Measurements from ENCODE around the gene RING1.

Gene RING1

DNA sequence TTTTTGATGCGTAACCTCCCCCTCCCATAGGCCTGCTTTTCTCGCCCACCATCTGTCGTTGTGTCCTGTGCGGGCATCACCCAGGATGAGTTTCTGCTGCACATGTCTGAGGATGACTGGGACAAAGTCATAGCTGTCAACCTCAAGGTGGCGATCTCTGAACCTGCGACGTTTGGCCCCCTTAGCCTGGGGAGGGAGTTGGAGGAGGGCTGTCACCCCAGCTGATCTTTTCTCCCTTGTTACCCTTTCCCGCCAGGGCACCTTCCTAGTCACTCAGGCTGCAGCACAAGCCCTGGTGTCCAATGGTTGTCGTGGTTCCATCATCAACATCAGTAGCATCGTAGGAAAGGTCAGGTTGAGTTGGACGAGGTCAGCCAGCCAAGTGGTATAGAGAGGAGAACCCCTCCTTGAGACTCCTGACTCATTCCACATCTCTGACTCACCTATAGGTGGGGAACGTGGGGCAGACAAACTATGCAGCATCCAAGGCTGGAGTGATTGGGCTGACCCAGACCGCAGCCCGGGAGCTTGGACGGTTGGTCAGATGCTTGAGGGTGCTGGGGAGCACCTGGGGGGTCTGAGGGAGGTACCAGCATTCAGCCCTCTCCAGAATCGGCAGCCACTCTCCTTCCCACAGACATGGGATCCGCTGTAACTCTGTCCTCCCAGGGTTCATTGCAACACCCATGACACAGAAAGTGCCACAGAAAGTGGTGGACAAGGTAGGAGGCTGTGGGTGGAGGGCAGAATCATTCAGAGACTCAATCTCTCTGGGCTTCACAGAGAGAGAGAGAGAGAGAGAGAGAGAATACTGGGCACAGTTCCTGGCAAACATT, 2.9 kb upstream of the RING1 start:
- no peak overlapping the region for H3K27ac ChIP-seq (ENCODE audit: low read length)
- H3K4me3 ChIP-seq (ENCODE audit: low read depth in 1 of 2, low read length in 2 of 2), result peak overlapping the region; percentile 72 to 93
- H3K9me3 ChIP-seq (ENCODE audit: control insufficient read depth in 1 of 2, low read length in 2 of 2), result no peaks in the 10 kb centered on the region
- H3K4me1 ChIP-seq (ENCODE audit: control insufficient read depth in 1 of 2, insufficient read depth in 2 of 2, low read length in 2 of 2), result peaks cover 21 to 50% of the 10 kb centered on the region in 2 donors
- H3K27me3 ChIP-seq (ENCODE audit: low read depth, low read length), result no peaks in the 10 kb centered on the region
- H3K36me3 ChIP-seq (ENCODE audit: control insufficient read depth in 1 of 2, insufficient read depth in 2 of 2, low read length in 2 of 2), result peaks cover 34 to 39% of the 10 kb centered on the region in 2 donors

- H3K27ac ChIP-seq (ENCODE audit: low read length), result no peak overlapping the region
- no peaks in the 10 kb centered on the region for H3K9me3 ChIP-seq (ENCODE audit: control insufficient read depth in 1 of 2, low read length in 2 of 2)
- H3K4me3 ChIP-seq (ENCODE audit: low read depth in 1 of 2, low read length in 2 of 2), result no peak overlapping the region
- no peaks in the 10 kb centered on the region for H3K27me3 ChIP-seq (ENCODE audit: low read depth, low read length)
- peaks cover 38 to 39% of the 10 kb centered on the region in 2 donors for H3K36me3 ChIP-seq (ENCODE audit: control insufficient read depth in 1 of 2, insufficient read depth in 2 of 2, low read length in 2 of 2)
- peaks cover 20 to 48% of the 10 kb centered on the region in 2 donors for H3K4me1 ChIP-seq (ENCODE audit: control insufficient read depth in 1 of 2, insufficient read depth in 2 of 2, low read length in 2 of 2)
Measured at GRCh38 chr6:33206027-33206863, 2.1 kb upstream of the RING1 start.

DNA sequence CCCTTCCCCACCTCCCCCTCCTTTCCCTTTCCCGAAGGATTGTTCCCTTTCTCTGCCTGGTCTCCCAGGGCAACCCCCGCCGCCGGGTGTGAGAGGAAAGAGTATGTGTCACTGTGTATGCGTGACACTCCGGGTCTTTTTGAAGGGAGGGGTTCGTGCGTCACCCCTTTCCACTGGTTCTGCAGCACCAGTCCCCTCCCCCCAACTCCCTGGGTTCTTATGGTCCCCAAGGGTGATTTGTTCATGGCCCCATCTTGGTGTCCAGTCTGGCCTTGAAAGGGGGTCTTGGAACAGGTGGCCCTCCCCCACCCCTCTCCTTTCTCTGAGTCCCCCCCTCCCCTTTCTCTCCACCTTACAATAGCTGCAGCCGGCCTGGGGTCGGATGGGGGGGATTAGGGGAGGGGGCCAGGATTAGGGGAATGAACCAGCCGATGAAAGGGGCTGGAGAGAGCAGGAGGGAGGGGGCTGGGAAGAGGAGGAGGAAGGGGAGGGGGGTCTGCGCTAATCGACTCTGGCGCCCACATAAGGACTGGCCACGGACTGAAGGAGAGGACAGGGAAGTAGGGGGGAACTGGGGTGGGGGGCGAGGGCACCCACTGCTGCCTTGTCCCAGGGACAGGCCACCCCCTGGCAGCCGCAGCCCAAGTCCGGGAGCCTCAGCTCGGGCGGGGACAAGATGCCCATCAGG, 1.3 kb upstream of the RING1 start:
- H3K36me3 ChIP-seq (ENCODE audit: control insufficient read depth in 1 of 2, insufficient read depth in 2 of 2, low read length in 2 of 2), result peaks cover 33 to 38% of the 10 kb centered on the region in 2 donors
- no peak overlapping the region for H3K27ac ChIP-seq (ENCODE audit: low read length)
- no peaks in the 10 kb centered on the region for H3K27me3 ChIP-seq (ENCODE audit: low read depth, low read length)
- H3K4me3 ChIP-seq (ENCODE audit: low read depth in 1 of 2, low read length in 2 of 2), result peak overlapping the region; percentile 69 to 86
- peaks cover 12 to 41% of the 10 kb centered on the region in 2 donors for H3K4me1 ChIP-seq (ENCODE audit: control insufficient read depth in 1 of 2, insufficient read depth in 2 of 2, low read length in 2 of 2)
- no peaks in the 10 kb centered on the region for H3K9me3 ChIP-seq (ENCODE audit: control insufficient read depth in 1 of 2, low read length in 2 of 2)

GRCh38 chr6:33207552-33208090, 679 bp upstream of the RING1 start:
- H3K36me3 ChIP-seq (ENCODE audit: control insufficient read depth in 1 of 2, insufficient read depth in 2 of 2, low read length in 2 of 2), result peaks cover 27 to 32% of the 10 kb centered on the region in 2 donors
- H3K27ac ChIP-seq (ENCODE audit: low read length), result peak overlapping the region; percentile 93
- peak overlapping the region; percentile 69 to 86 for H3K4me3 ChIP-seq (ENCODE audit: low read depth in 1 of 2, low read length in 2 of 2)
- no peaks in the 10 kb centered on the region for H3K27me3 ChIP-seq (ENCODE audit: low read depth, low read length)
- peaks cover 7 to 37% of the 10 kb centered on the region in 2 donors for H3K4me1 ChIP-seq (ENCODE audit: control insufficient read depth in 1 of 2, insufficient read depth in 2 of 2, low read length in 2 of 2)
- no peaks in the 10 kb centered on the region for H3K9me3 ChIP-seq (ENCODE audit: control insufficient read depth in 1 of 2, low read length in 2 of 2)

DNA sequence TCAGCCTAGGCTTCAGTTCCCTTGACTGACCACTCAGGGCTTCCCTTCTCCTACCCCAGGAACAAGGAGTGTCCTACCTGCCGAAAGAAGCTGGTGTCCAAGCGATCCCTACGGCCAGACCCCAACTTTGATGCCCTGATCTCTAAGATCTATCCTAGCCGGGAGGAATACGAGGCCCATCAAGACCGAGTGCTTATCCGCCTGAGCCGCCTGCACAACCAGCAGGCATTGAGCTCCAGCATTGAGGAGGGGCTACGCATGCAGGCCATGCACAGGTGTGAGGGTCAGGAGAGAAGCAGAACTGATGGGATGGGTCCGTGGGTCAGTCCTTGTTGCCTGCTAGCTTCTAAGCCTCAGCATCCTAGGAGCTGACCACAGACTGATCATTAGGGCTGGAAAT, 1.6 kb downstream of the RING1 start:
- Histone ChIP-seq H3K9me3 (ENCODE audit: control insufficient read depth in 1 of 2, low read length in 2 of 2) (no peaks in the 10 kb centered on the region), H3K27ac (ENCODE audit: low read length) (no peak overlapping the region), H3K4me1 (ENCODE audit: control insufficient read depth in 1 of 2, insufficient read depth in 2 of 2, low read length in 2 of 2) (peaks cover 0 to 29% of the 10 kb centered on the region in 2 donors), H3K36me3 (ENCODE audit: control insufficient read depth in 1 of 2, insufficient read depth in 2 of 2, low read length in 2 of 2) (peaks cover 14 to 21% of the 10 kb centered on the region in 2 donors), H3K27me3 (ENCODE audit: low read depth, low read length) (no peaks in the 10 kb centered on the region), H3K4me3 (ENCODE audit: low read depth in 1 of 2, low read length in 2 of 2) (no peak overlapping the region)

DNA sequence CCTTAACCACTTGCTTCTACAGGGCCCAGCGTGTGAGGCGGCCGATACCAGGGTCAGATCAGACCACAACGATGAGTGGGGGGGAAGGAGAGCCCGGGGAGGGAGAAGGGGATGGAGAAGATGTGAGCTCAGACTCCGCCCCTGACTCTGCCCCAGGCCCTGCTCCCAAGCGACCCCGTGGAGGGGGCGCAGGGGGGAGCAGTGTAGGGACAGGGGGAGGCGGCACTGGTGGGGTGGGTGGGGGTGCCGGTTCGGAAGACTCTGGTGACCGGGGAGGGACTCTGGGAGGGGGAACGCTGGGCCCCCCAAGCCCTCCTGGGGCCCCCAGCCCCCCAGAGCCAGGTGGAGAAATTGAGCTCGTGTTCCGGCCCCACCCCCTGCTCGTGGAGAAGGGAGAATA, 2.8 kb downstream of the RING1 start:
- peaks cover 14 to 21% of the 10 kb centered on the region in 2 donors for H3K36me3 ChIP-seq (ENCODE audit: control insufficient read depth in 1 of 2, insufficient read depth in 2 of 2, low read length in 2 of 2)
- peaks cover 0 to 23% of the 10 kb centered on the region in 2 donors for H3K4me1 ChIP-seq (ENCODE audit: control insufficient read depth in 1 of 2, insufficient read depth in 2 of 2, low read length in 2 of 2)
- no peak overlapping the region for H3K4me3 ChIP-seq (ENCODE audit: low read depth in 1 of 2, low read length in 2 of 2)

DNA sequence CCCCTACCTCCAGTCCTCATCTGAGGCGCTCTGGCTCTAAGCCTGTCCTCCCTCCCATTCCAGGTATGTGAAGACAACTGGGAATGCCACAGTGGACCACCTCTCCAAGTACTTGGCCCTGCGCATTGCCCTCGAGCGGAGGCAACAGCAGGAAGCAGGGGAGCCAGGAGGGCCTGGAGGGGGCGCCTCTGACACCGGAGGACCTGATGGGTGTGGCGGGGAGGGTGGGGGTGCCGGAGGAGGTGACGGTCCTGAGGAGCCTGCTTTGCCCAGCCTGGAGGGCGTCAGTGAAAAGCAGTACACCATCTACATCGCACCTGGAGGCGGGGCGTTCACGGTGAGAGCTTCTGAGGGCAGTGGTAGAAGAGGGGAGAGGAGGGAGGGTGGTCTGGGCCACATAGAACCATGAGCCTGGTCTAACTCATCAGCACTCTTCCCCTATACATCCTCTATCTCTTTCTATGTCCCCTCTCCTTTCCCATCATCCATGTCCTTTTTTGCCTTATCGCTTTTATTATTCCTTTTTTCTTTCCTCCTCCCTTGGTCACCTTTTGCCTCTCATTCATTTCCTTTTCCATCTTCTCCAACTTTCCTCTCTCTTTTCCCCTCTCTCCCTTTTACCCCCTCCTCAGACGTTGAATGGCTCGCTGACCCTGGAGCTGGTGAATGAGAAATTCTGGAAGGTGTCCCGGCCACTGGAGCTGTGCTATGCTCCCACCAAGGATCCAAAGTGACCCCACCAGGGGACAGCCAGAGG, 3.5 kb downstream of the RING1 start:
- Histone ChIP-seq H3K9me3 (ENCODE audit: control insufficient read depth in 1 of 2, low read length in 2 of 2) (no peaks in the 10 kb centered on the region), H3K4me3 (ENCODE audit: low read depth in 1 of 2, low read length in 2 of 2) (no peak overlapping the region), H3K27ac (ENCODE audit: low read length) (no peak overlapping the region), H3K27me3 (ENCODE audit: low read depth, low read length) (no peaks in the 10 kb centered on the region), H3K4me1 (ENCODE audit: control insufficient read depth in 1 of 2, insufficient read depth in 2 of 2, low read length in 2 of 2) (peaks cover 0 to 22% of the 10 kb centered on the region in 2 donors), H3K36me3 (ENCODE audit: control insufficient read depth in 1 of 2, insufficient read depth in 2 of 2, low read length in 2 of 2) (peaks cover 14 to 21% of the 10 kb centered on the region in 2 donors)

More for the DNA sequence above, 2.8 kb downstream of the RING1 start:
- no peaks in the 10 kb centered on the region for H3K27me3 ChIP-seq (ENCODE audit: low read depth, low read length)
- no peak overlapping the region for H3K27ac ChIP-seq (ENCODE audit: low read length)
- H3K9me3 ChIP-seq (ENCODE audit: control insufficient read depth in 1 of 2, low read length in 2 of 2), result no peaks in the 10 kb centered on the region

DNA sequence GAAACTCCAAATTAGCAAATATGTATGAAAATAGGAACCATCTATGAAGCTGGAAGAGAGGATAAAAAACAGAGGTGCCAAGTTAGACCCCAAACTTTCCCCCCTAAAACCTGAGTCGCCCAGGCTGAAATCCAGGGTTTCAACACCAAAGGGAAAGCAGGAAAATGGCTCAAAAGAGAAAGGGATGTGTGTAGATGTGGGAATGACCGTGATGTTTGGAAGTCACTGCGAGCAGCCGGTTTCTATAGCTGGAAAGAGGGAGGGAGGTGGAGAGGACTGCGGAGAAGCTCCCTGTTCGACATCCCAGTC, 4.5 kb downstream of the RING1 start:
- Histone ChIP-seq H3K4me1 (ENCODE audit: control insufficient read depth in 1 of 2, insufficient read depth in 2 of 2, low read length in 2 of 2) (peaks cover 0 to 21% of the 10 kb centered on the region in 2 donors), H3K9me3 (ENCODE audit: control insufficient read depth in 1 of 2, low read length in 2 of 2) (no peaks in the 10 kb centered on the region), H3K27ac (ENCODE audit: low read length) (no peak overlapping the region), H3K27me3 (ENCODE audit: low read depth, low read length) (no peaks in the 10 kb centered on the region), H3K4me3 (ENCODE audit: low read depth in 1 of 2, low read length in 2 of 2) (peak overlapping the region; percentile 62 to 68), H3K36me3 (ENCODE audit: control insufficient read depth in 1 of 2, insufficient read depth in 2 of 2, low read length in 2 of 2) (peaks cover 14 to 21% of the 10 kb centered on the region in 2 donors)

GRCh38 chr6:33213166-33213988, 5.1 kb downstream of the RING1 start:
- H3K9me3 ChIP-seq (ENCODE audit: control insufficient read depth in 1 of 2, low read length in 2 of 2), result no peaks in the 10 kb centered on the region
- no peak overlapping the region for H3K27ac ChIP-seq (ENCODE audit: low read length)
- no peaks in the 10 kb centered on the region for H3K27me3 ChIP-seq (ENCODE audit: low read depth, low read length)
- peaks cover 0 to 21% of the 10 kb centered on the region in 2 donors for H3K4me1 ChIP-seq (ENCODE audit: control insufficient read depth in 1 of 2, insufficient read depth in 2 of 2, low read length in 2 of 2)
- H3K36me3 ChIP-seq (ENCODE audit: control insufficient read depth in 1 of 2, insufficient read depth in 2 of 2, low read length in 2 of 2), result peaks cover 14 to 21% of the 10 kb centered on the region in 2 donors
- peak overlapping the region; percentile 62 to 68 for H3K4me3 ChIP-seq (ENCODE audit: low read depth in 1 of 2, low read length in 2 of 2)

GRCh38 chr6:33213989-33214335, 5.7 kb downstream of the RING1 start:
- H3K4me1 ChIP-seq (ENCODE audit: control insufficient read depth in 1 of 2, insufficient read depth in 2 of 2, low read length in 2 of 2), result peaks cover 0 to 17% of the 10 kb centered on the region in 2 donors
- no peak overlapping the region for H3K27ac ChIP-seq (ENCODE audit: low read length)
- H3K27me3 ChIP-seq (ENCODE audit: low read depth, low read length), result no peaks in the 10 kb centered on the region
- H3K36me3 ChIP-seq (ENCODE audit: control insufficient read depth in 1 of 2, insufficient read depth in 2 of 2, low read length in 2 of 2), result peaks cover 14 to 21% of the 10 kb centered on the region in 2 donors
- no peaks in the 10 kb centered on the region for H3K9me3 ChIP-seq (ENCODE audit: control insufficient read depth in 1 of 2, low read length in 2 of 2)
- H3K4me3 ChIP-seq (ENCODE audit: low read depth in 1 of 2, low read length in 2 of 2), result peak overlapping the region; percentile 62 to 68
